Caco-2 (cell line): ENCODE data around the gene NEDD4L. TPM values are rescaled to one million over a fixed set of nuclear protein-coding genes. Genes with fewer than 3 reads are reported as not detected.

ENCODE experiments used
- BruUV-seq: library from RNA; stranded (reverse); fragments of 400-500 nt; replicated peaks from 2 replicates; lab custom pipeline; 2021; lab: Mats Ljungman, UMichigan
- CTCF ChIA-PET: fragments of 300-600 bp; sonication (Branson Sonifier 250); formaldehyde crosslinking; loops from one replicate; lab custom pipeline; 2022; ENCODE audit warnings: antibody characterized with exemption; lab: Charles Lee
- POLR2A ChIA-PET: fragments of 300-600 bp; sonication (Branson Sonifier 250); formaldehyde crosslinking; loops from one replicate; lab custom pipeline; 2022; ENCODE audit warnings: antibody characterized with exemption; lab: Charles Lee
- DNase-seq, 2 experiments: peaks; one replicate each; pipeline versions ENCODE4 v3.0.0 to v3.0.0-alpha.2; 2020 to 2022
- H3K27me3 ChIP-seq: replicated peaks from 2 replicates; pipeline ENCODE4 v1.6.0; 2011; ENCODE audit warnings: low read length; ENCODE audit not compliant: control insufficient read depth, insufficient read depth
- H3K36me3 ChIP-seq: 2 replicates; pipeline ENCODE4 v1.5.1; 2011; ENCODE audit warnings: low read length; ENCODE audit not compliant: control insufficient read depth, insufficient read depth
- H3K4me1 ChIP-seq: fragments of 250-450 bp; sonication (Bioruptor Pico); 2 replicates; pipeline ENCODE4 v1.5.1; 2020; ENCODE audit warnings: mild to moderate bottlenecking
- H3K4me3 ChIP-seq: 2 replicates; pipeline ENCODE4 v1.5.1; 2011; ENCODE audit warnings: low read depth, mild to moderate bottlenecking, control low read depth, low read length
- H3K9me3 ChIP-seq: fragments of 250-450 bp; sonication (Bioruptor Pico); 2 replicates; pipeline ENCODE4 v1.5.1; 2020; ENCODE audit warnings: mild to moderate bottlenecking, moderate library complexity
- H3K27ac Mint-ChIP-seq: one replicate; pipeline ENCODE4 v1.8.0; 2022; ENCODE audit warnings: mixed read lengths; ENCODE audit not compliant: unreplicated experiment
- H3K27me3 Mint-ChIP-seq: one replicate; pipeline ENCODE4 v1.8.0; 2022; ENCODE audit warnings: mixed read lengths; ENCODE audit not compliant: insufficient read depth, unreplicated experiment
- H3K36me3 Mint-ChIP-seq: one replicate; pipeline ENCODE4 v1.8.0; 2022; ENCODE audit warnings: mild to moderate bottlenecking, mixed read lengths; ENCODE audit not compliant: insufficient read depth, unreplicated experiment
- H3K4me1 Mint-ChIP-seq: one replicate; pipeline ENCODE4 v1.8.0; 2022; ENCODE audit warnings: low read depth, mixed read lengths; ENCODE audit not compliant: unreplicated experiment
- H3K4me3 Mint-ChIP-seq: one replicate; pipeline ENCODE4 v1.8.0; 2022; ENCODE audit warnings: mild to moderate bottlenecking, moderate library complexity, mixed read lengths; ENCODE audit not compliant: unreplicated experiment
- H3K9me3 Mint-ChIP-seq: one replicate; pipeline ENCODE4 v1.8.0; 2022; ENCODE audit warnings: mixed read lengths; ENCODE audit not compliant: unreplicated experiment
- CTCF ChIP-seq, 2 experiments: fragments of 200-600 bp in 1 of 2; IDR thresholded peaks; 1 replicate in 1 of 2; 2 replicates in 1 of 2; pipeline versions ENCODE4 v1.5.1 to v1.8.0; 2011 to 2022; ENCODE audit warnings: antibody characterized with exemption in 1 of 2, control low read depth in 1 of 2, inconsistent platforms in 1 of 2, low read depth in 1 of 2, low read length in 1 of 2, mild to moderate bottlenecking in 1 of 2, moderate library complexity in 1 of 2; ENCODE audit not compliant: insufficient read depth in 1 of 2, severe bottlenecking in 1 of 2, unreplicated experiment in 1 of 2
- intact Hi-C: fragments of 100-400 bp; cut with micrococcal nuclease; formaldehyde crosslinking; loops from one replicate; pipeline ENCODE4 v1.10.0; 2022; ENCODE audit not compliant: unreplicated experiment
- total RNA-seq: library from RNA; stranded (reverse); gene quantifications from 2 replicates; pipeline ENCODE4 v1.2.3, GENCODE V29; 2022

Gene NEDD4L
- total RNA-seq, 1 experiment from 2014 or later, result 85.4 TPM

- H3K4me1 ChIP-seq, result peaks cover 36% of the 10 kb centered on the region
Observed at GRCh38 chr18:58021504-58021903, 22.5 kb upstream of the NEDD4L start.

GRCh38 chr18:58023108-58023507 lies 20.9 kb upstream of the NEDD4L start:
- no peak overlapping the region for H3K4me3 Mint-ChIP-seq
- no peaks in the 10 kb centered on the region for H3K27me3 Mint-ChIP-seq
- H3K9me3 Mint-ChIP-seq, result no peaks in the 10 kb centered on the region
- DNase-seq, result no peak
- no peak for TF ChIP-seq CTCF (IDR thresholded peaks at IDR 0.05; ENCODE audit: insufficient read depth in 1 of 2, low read depth in 1 of 2, low read length in 1 of 2, severe bottlenecking in 1 of 2, unreplicated experiment in 1 of 2)
- POLR2A ChIA-PET, result no interaction called here
- no peaks in the 10 kb centered on the region for H3K4me1 Mint-ChIP-seq
- H3K4me1 ChIP-seq, result peaks cover 49% of the 10 kb centered on the region
- no peak overlapping the region for H3K4me3 ChIP-seq
- H3K27ac Mint-ChIP-seq, result no peak overlapping the region
- CTCF ChIA-PET, result no interaction called here
- intact Hi-C loops, result no loop called here
- no peaks in the 10 kb centered on the region for H3K27me3 ChIP-seq
- no peaks in the 10 kb centered on the region for H3K36me3 ChIP-seq
- BruUV-seq, result no TSS peak
- H3K9me3 ChIP-seq, result no peaks in the 10 kb centered on the region
- no peaks in the 10 kb centered on the region for H3K36me3 Mint-ChIP-seq

More at GRCh38 chr18:58021504-58021903, 22.5 kb upstream of the NEDD4L start:
- H3K27ac Mint-ChIP-seq, result peak overlapping the region; percentile 53
- Histone ChIP-seq H3K27me3 (no peaks in the 10 kb centered on the region), H3K9me3 (no peaks in the 10 kb centered on the region), H3K4me3 (no peak overlapping the region), H3K36me3 (no peaks in the 10 kb centered on the region)
- intact Hi-C loops, result no loop called here
- no TSS peak for BruUV-seq
- no peak for TF ChIP-seq CTCF (IDR thresholded peaks at IDR 0.05; ENCODE audit: insufficient read depth in 1 of 2, low read depth in 1 of 2, low read length in 1 of 2, severe bottlenecking in 1 of 2, unreplicated experiment in 1 of 2)
- no peak overlapping the region for H3K4me3 Mint-ChIP-seq
- CTCF ChIA-PET, result no interaction called here
- no peaks in the 10 kb centered on the region for H3K36me3 Mint-ChIP-seq
- no peaks in the 10 kb centered on the region for H3K27me3 Mint-ChIP-seq
- H3K4me1 Mint-ChIP-seq, result no peaks in the 10 kb centered on the region
- POLR2A ChIA-PET, result no interaction called here
- no peaks in the 10 kb centered on the region for H3K9me3 Mint-ChIP-seq
- no peak for DNase-seq

GRCh38 chr18:58024139-58024538 lies 19.9 kb upstream of the NEDD4L start:
- CTCF ChIA-PET, result interaction anchor here (1.8 kb wide), 1 partner anchor 19 kb away, joined by 4 read pairs; no protein-coding TSS in a partner anchor
- no peaks in the 10 kb centered on the region for H3K27me3 ChIP-seq
- H3K36me3 ChIP-seq, result no peaks in the 10 kb centered on the region
- TF ChIP-seq CTCF (IDR thresholded peaks at IDR 0.05; ENCODE audit: insufficient read depth in 1 of 2, low read depth in 1 of 2, low read length in 1 of 2, severe bottlenecking in 1 of 2, unreplicated experiment in 1 of 2), result no peak
- DNase-seq, result no peak
- H3K36me3 Mint-ChIP-seq, result no peaks in the 10 kb centered on the region
- BruUV-seq, result no TSS peak
- peaks cover 54% of the 10 kb centered on the region for H3K4me1 ChIP-seq
- H3K9me3 ChIP-seq, result no peaks in the 10 kb centered on the region
- intact Hi-C loops, result no loop called here
- POLR2A ChIA-PET, result no interaction called here
- H3K4me3 Mint-ChIP-seq, result no peak overlapping the region
- H3K4me3 ChIP-seq, result no peak overlapping the region
- no peaks in the 10 kb centered on the region for H3K9me3 Mint-ChIP-seq
- H3K27me3 Mint-ChIP-seq, result no peaks in the 10 kb centered on the region
- H3K4me1 Mint-ChIP-seq, result no peaks in the 10 kb centered on the region
- no peak overlapping the region for H3K27ac Mint-ChIP-seq
